Epithelial cell of esophagus (primary cell): ENCODE results near the gene DDC.

ENCODE experiments used
- DNase-seq: peaks from one replicate; pipeline ENCODE4 v3.0.0; 2010; ENCODE audit warnings: low read depth
- H3K4me3 ChIP-seq: 2 replicates; pipeline ENCODE4 v1.5.1; 2011; ENCODE audit warnings: mild to moderate bottlenecking, low read length, control low read depth
- CTCF ChIP-seq: IDR thresholded peaks from 2 replicates; pipeline ENCODE4 v1.5.1; 2011; ENCODE audit warnings: low read depth, mild to moderate bottlenecking, low read length, control low read depth, inconsistent platforms; ENCODE audit not compliant: insufficient read depth; ENCODE audit errors: missing control alignments

Gene DDC

GRCh38 chr7:50605059-50605458 lies 39.9 kb upstream of the DDC start:
- no peak for TF ChIP-seq CTCF
- no peak overlapping the region for H3K4me3 ChIP-seq
- no peak for DNase-seq

- H3K4me3 ChIP-seq = no peak overlapping the region
- no peak for DNase-seq
- no peak for TF ChIP-seq CTCF
These were observed 38.1 kb upstream of the DDC start for GRCh38 chr7:50603287-50603686.

- TF ChIP-seq CTCF = no peak
- H3K4me3 ChIP-seq = no peak overlapping the region
- no peak for DNase-seq
These were observed 34.2 kb upstream of the DDC start for GRCh38 chr7:50599385-50599784.

DNA sequence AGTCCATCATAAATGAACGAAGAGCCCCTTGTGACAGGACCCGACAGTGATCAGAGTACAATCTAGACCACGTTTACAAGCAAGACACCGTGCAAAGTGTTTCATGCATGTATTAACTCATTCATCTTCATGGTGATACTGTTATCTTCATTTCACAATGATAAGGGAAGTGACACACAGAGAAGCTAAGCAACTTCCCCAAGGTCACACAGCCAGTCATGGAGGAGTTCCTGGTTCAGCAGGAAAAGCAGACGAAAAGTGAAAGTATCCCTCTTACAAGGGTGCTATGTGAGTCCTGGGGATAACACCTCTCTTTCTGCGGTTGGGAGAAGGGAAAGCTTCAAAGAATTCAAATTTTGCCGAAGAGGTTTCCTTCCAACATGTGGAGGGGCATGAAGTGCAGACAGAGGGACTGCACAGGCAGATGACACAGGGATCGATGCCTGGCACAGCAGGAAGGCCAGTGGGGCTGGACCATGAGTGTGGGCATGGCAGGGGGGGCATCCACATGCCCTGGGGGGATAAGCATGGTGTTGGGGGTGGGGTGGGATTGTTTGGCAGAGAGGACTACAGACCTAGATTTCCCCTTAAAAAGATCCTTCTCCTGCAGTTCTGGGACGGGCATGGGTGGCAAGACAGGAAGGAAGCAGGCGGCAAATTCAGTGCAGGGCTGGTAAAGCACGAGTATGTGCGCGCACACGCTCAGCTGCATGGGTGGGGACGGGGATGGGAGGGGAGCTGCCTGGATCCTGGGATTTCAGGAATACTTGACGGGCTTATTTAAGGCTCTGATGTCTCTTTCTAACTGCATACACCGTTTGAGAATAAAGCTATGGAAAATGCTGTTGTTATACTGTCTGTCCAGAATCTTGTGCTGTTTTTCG lies 33.5 kb upstream of the DDC start:
- DNase-seq = no peak
- TF ChIP-seq CTCF = no peak
- H3K4me3 ChIP-seq = no peak overlapping the region

- DNase-seq = no peak
- no peak overlapping the region for H3K4me3 ChIP-seq
- TF ChIP-seq CTCF = no peak
These were observed 31.3 kb upstream of the DDC start for GRCh38 chr7:50596484-50596883.

- no peak overlapping the region for H3K4me3 ChIP-seq
- TF ChIP-seq CTCF = peak; percentile 55
- DNase-seq = peak; percentile 35
These were observed 30.4 kb upstream of the DDC start for GRCh38 chr7:50595491-50596102.
